ENCODE results near the gene ECHDC3.

DNA sequence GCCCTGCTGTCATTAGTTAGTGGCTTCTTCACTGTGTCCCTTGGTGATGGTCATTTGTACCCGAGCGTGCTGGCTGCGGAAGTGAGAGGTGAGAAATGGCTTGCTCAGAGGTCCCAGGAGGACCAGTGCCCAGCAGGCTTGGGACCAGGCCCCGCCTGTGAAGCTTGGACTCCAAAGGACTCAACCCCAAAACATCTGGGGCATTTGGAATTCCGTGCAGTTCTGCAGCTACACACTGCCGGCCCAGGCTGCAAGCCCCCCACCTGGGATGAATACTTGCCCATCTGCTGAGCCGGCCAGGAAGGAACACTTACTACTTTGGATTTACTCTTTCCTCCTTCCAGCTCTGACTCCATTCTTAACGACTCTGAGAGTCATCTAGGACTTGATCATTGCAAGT, 18.0 kb downstream of the ECHDC3 start:
- TF ChIP-seq CTCF (IDR thresholded peaks at IDR 0.05) (no peak), POLR2A (IDR thresholded peaks at IDR 0.05) (no peak)
